NCI-H510A (cell line): ENCODE data around the gene CCDC74A.
"Not testable (repeated sequence)": the region's sequence is repeated elsewhere in the genome, so short reads cannot be mapped to it uniquely, and the experiment has no call there.

Experiments used
- DNase-seq: peaks from one replicate; lab custom pipeline; 2025; lab: John Stamatoyannopoulos, UW

Gene CCDC74A

GRCh38 chr2:131503587-131503986 lies 24.1 kb upstream of the CCDC74A start:
- DNase-seq: not testable (repeated sequence)

GRCh38 chr2:131504082-131504750 lies 23.5 kb upstream of the CCDC74A start:
- DNase-seq: not testable (repeated sequence)

- DNase-seq: no peak
Measured at GRCh38 chr2:131509615-131510014, 18.1 kb upstream of the CCDC74A start.

GRCh38 chr2:131511291-131511968 lies 16.3 kb upstream of the CCDC74A start:
- not testable (repeated sequence) for DNase-seq

GRCh38 chr2:131511969-131512870 lies 15.5 kb upstream of the CCDC74A start:
- DNase-seq: not testable (repeated sequence)

GRCh38 chr2:131514408-131515166 lies 13.1 kb upstream of the CCDC74A start:
- DNase-seq: not testable (repeated sequence)

GRCh38 chr2:131515235-131515634 lies 12.5 kb upstream of the CCDC74A start:
- not testable (repeated sequence) for DNase-seq

GRCh38 chr2:131516011-131516410 lies 11.7 kb upstream of the CCDC74A start:
- DNase-seq: no peak

GRCh38 chr2:131516621-131517020 lies 11.1 kb upstream of the CCDC74A start:
- not testable (repeated sequence) for DNase-seq

- DNase-seq: no peak
Measured at GRCh38 chr2:131517106-131517831, 10.4 kb upstream of the CCDC74A start.

GRCh38 chr2:131517856-131518255 lies 9.8 kb upstream of the CCDC74A start:
- not testable (repeated sequence) for DNase-seq

- DNase-seq: not testable (repeated sequence)
Measured at GRCh38 chr2:131518531-131518930, 9.2 kb upstream of the CCDC74A start.

GRCh38 chr2:131519466-131519865 lies 8.2 kb upstream of the CCDC74A start:
- no peak for DNase-seq

GRCh38 chr2:131519871-131520470 lies 7.7 kb upstream of the CCDC74A start:
- DNase-seq: not testable (repeated sequence)

- DNase-seq: no peak
Measured at GRCh38 chr2:131520526-131520925, 7.2 kb upstream of the CCDC74A start.

- not testable (repeated sequence) for DNase-seq
Measured at GRCh38 chr2:131521524-131521923, 6.2 kb upstream of the CCDC74A start.

- DNase-seq: no peak
Measured at GRCh38 chr2:131521961-131522781, 5.5 kb upstream of the CCDC74A start.

- DNase-seq: not testable (repeated sequence)
Measured at GRCh38 chr2:131525256-131525655, 2.4 kb upstream of the CCDC74A start.

- DNase-seq: not testable (repeated sequence)
Measured at GRCh38 chr2:131528981-131529863, 1.5 kb downstream of the CCDC74A start.
